ENCODE measurements around the gene LRRC34.

The LRRC34 gene

DNA sequence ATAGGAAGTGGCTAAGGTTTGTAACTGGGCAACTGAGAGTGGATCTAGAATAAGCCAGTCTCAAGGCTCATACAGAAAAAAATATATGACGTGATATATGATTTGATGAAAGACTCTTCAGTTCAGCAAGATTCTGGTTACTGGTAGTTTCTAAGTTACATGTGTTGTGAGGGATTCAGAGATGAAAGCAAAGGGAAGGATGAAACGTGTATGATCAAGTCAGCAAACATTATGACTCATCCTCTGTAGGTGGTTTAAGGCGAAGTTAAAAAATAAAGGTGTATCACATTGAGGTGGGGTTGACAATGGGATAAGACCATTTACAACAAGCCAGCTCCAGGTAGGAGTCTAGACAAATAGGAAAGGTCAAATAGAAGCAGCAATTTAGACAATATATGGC, 64.0 kb downstream of the LRRC34 start:
- TF ChIP-seq CREB5 (CRISPR knock-in tag; IDR thresholded peaks at IDR 0.05; ENCODE audit: low read depth), result no peak
- ATAC-seq, result no peak

DNA sequence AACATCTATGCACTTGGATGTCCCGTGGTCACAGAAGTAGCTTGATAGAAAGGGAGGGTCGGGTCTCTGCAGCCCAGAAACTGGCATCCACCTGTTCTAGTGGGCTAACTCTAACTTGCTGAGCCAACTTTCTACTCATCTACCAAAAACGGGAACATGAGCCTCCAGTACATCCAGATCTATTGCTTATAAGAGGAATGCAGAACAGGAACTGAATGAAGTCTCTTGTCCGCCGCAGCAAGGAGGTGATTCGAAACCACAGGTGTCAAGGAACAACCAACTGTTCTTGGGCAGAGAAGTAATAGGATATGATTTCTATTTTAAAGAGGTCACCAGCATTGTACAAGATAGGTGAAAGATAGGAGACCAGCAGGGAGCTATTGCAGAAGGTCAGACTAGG, 65.8 kb downstream of the LRRC34 start:
- TF ChIP-seq, protein P1, sequence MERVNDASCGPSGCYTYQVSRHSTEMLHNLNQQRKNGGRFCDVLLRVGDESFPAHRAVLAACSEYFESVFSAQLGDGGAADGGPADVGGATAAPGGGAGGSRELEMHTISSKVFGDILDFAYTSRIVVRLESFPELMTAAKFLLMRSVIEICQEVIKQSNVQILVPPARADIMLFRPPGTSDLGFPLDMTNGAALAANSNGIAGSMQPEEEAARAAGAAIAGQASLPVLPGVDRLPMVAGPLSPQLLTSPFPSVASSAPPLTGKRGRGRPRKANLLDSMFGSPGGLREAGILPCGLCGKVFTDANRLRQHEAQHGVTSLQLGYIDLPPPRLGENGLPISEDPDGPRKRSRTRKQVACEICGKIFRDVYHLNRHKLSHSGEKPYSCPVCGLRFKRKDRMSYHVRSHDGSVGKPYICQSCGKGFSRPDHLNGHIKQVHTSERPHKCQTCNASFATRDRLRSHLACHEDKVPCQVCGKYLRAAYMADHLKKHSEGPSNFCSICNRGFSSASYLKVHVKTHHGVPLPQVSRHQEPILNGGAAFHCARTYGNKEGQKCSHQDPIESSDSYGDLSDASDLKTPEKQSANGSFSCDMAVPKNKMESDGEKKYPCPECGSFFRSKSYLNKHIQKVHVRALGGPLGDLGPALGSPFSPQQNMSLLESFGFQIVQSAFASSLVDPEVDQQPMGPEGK (CRISPR knock-in tag; IDR thresholded peaks at IDR 0.05; ENCODE audit: borderline replicate concordance), result no peak
- TF ChIP-seq, protein P2, sequence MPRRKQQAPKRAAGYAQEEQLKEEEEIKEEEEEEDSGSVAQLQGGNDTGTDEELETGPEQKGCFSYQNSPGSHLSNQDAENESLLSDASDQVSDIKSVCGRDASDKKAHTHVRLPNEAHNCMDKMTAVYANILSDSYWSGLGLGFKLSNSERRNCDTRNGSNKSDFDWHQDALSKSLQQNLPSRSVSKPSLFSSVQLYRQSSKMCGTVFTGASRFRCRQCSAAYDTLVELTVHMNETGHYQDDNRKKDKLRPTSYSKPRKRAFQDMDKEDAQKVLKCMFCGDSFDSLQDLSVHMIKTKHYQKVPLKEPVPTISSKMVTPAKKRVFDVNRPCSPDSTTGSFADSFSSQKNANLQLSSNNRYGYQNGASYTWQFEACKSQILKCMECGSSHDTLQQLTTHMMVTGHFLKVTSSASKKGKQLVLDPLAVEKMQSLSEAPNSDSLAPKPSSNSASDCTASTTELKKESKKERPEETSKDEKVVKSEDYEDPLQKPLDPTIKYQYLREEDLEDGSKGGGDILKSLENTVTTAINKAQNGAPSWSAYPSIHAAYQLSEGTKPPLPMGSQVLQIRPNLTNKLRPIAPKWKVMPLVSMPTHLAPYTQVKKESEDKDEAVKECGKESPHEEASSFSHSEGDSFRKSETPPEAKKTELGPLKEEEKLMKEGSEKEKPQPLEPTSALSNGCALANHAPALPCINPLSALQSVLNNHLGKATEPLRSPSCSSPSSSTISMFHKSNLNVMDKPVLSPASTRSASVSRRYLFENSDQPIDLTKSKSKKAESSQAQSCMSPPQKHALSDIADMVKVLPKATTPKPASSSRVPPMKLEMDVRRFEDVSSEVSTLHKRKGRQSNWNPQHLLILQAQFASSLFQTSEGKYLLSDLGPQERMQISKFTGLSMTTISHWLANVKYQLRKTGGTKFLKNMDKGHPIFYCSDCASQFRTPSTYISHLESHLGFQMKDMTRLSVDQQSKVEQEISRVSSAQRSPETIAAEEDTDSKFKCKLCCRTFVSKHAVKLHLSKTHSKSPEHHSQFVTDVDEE (CRISPR knock-in tag; IDR thresholded peaks at IDR 0.05), result no peak
- no peak for TF ChIP-seq ZNF70 (CRISPR knock-in tag; IDR thresholded peaks at IDR 0.05)
- TF ChIP-seq ESRRG (CRISPR knock-in tag; IDR thresholded peaks at IDR 0.05), result no peak
- no peak for TF ChIP-seq POU6F1 (CRISPR knock-in tag; IDR thresholded peaks at IDR 0.05; ENCODE audit: borderline replicate concordance, low read depth)
- TF ChIP-seq CREB5 (CRISPR knock-in tag; IDR thresholded peaks at IDR 0.05; ENCODE audit: low read depth), result no peak
- TF ChIP-seq ZNF565 (CRISPR knock-in tag; conservative IDR thresholded peaks at IDR 0.05; ENCODE audit: low read depth), result no peak
- no peak for TF ChIP-seq SNAI2 (CRISPR knock-in tag; IDR thresholded peaks at IDR 0.05)
- TF ChIP-seq ZFP3 (CRISPR knock-in tag; IDR thresholded peaks at IDR 0.05), result no peak
- TF ChIP-seq CSDC2 (CRISPR knock-in tag; IDR thresholded peaks at IDR 0.05), result no peak
- TF ChIP-seq ISL1 (CRISPR knock-in tag; IDR thresholded peaks at IDR 0.05), result no peak
- no peak for TF ChIP-seq ARNTL (CRISPR knock-in tag; IDR thresholded peaks at IDR 0.05; ENCODE audit: borderline replicate concordance, low read depth)
- TF ChIP-seq PPARA (CRISPR knock-in tag; IDR thresholded peaks at IDR 0.05; ENCODE audit: borderline replicate concordance), result no peak
- no peak for TF ChIP-seq ZNF8 (CRISPR knock-in tag; IDR thresholded peaks at IDR 0.05)
- TF ChIP-seq, protein P3, sequence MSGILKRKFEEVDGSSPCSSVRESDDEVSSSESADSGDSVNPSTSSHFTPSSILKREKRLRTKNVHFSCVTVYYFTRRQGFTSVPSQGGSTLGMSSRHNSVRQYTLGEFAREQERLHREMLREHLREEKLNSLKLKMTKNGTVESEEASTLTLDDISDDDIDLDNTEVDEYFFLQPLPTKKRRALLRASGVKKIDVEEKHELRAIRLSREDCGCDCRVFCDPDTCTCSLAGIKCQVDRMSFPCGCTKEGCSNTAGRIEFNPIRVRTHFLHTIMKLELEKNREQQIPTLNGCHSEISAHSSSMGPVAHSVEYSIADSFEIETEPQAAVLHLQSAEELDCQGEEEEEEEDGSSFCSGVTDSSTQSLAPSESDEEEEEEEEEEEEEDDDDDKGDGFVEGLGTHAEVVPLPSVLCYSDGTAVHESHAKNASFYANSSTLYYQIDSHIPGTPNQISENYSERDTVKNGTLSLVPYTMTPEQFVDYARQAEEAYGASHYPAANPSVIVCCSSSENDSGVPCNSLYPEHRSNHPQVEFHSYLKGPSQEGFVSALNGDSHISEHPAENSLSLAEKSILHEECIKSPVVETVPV (CRISPR knock-in tag; IDR thresholded peaks at IDR 0.05), result no peak
- TF ChIP-seq BACH2 (CRISPR knock-in tag; IDR thresholded peaks at IDR 0.05; ENCODE audit: borderline replicate concordance), result no peak
- no peak for TF ChIP-seq OSR1 (CRISPR knock-in tag; IDR thresholded peaks at IDR 0.05)
- no peak for TF ChIP-seq RARB (CRISPR knock-in tag; IDR thresholded peaks at IDR 0.05)
- TF ChIP-seq TCF4 (CRISPR knock-in tag; IDR thresholded peaks at IDR 0.05; ENCODE audit: borderline replicate concordance), result no peak
- no peak for TF ChIP-seq ZC3H10 (CRISPR knock-in tag; IDR thresholded peaks at IDR 0.05)
- no peak for ATAC-seq

Data from SK-N-SH treated with all-trans-retinoic acid at 6 μM for 48 hours (cell line).